Hepatocyte (in vitro differentiated cells): ENCODE data around the gene ARL16. TPM values are rescaled to one million over a fixed set of nuclear protein-coding genes. Genes with fewer than 3 reads are reported as not detected.

Experiments
- DNase-seq: peaks from one replicate; pipeline ENCODE4 v3.0.0-alpha.2; 2016; ENCODE audit warnings: low spot score
- H2AFZ ChIP-seq: fragments of 200-600 bp; sonication (generic); 2 replicates; pipeline ENCODE4 v1.6.0; 2016; ENCODE audit warnings: antibody characterized with exemption, mild to moderate bottlenecking
- H3K27ac ChIP-seq: fragments of 200-600 bp; sonication (generic); 2 replicates; pipeline ENCODE4 v1.5.1; 2016; ENCODE audit warnings: mild to moderate bottlenecking
- H3K27me3 ChIP-seq: fragments of 200-600 bp; sonication (generic); 2 replicates; pipeline ENCODE4 v1.6.1; 2016
- H3K36me3 ChIP-seq: fragments of 200-600 bp; sonication (generic); replicated peaks from 2 replicates; pipeline ENCODE4 v1.5.1; 2016; ENCODE audit warnings: low read depth; ENCODE audit not compliant: insufficient read depth
- H3K4me1 ChIP-seq: fragments of 200-600 bp; sonication (generic); 2 replicates; pipeline ENCODE4 v1.5.1; 2016; ENCODE audit warnings: mild to moderate bottlenecking, moderate library complexity; ENCODE audit not compliant: insufficient read depth
- H3K4me2 ChIP-seq: fragments of 200-600 bp; sonication (generic); 2 replicates; pipeline ENCODE4 v1.6.0; 2016
- H3K4me3 ChIP-seq: fragments of 200-600 bp; sonication (generic); 2 replicates; pipeline ENCODE4 v1.5.1; 2016; ENCODE audit warnings: mild to moderate bottlenecking
- H3K79me2 ChIP-seq: fragments of 200-600 bp; sonication (generic); 2 replicates; pipeline ENCODE4 v1.6.0; 2017; ENCODE audit warnings: mild to moderate bottlenecking
- H3K9me2 ChIP-seq: fragments of 200-600 bp; sonication (generic); replicated peaks from 2 replicates; pipeline ENCODE4 v1.6.0; 2017; ENCODE audit warnings: mild to moderate bottlenecking; ENCODE audit not compliant: insufficient read depth
- H3K9me3 ChIP-seq: fragments of 200-600 bp; sonication (generic); 2 replicates; pipeline ENCODE4 v1.5.1; 2016; ENCODE audit warnings: low read depth, mild to moderate bottlenecking
- H4K20me1 ChIP-seq: fragments of 200-600 bp; sonication (generic); 2 replicates; pipeline ENCODE4 v1.6.0; 2016; ENCODE audit warnings: mild to moderate bottlenecking; ENCODE audit not compliant: insufficient read depth, poor library complexity, severe bottlenecking
- EZH2 ChIP-seq: fragments of 200-600 bp; sonication (generic); IDR thresholded peaks from 2 replicates; pipeline ENCODE4 v1.6.1; 2016; ENCODE audit warnings: antibody characterized with exemption, mild to moderate bottlenecking, borderline replicate concordance
- EZH2phosphoT487 ChIP-seq: fragments of 200-600 bp; sonication (generic); IDR thresholded peaks from one replicate; pipeline ENCODE4 v1.6.1; 2018; ENCODE audit warnings: antibody characterized with exemption, mild to moderate bottlenecking, low read depth, moderate library complexity; ENCODE audit not compliant: unreplicated experiment, severe bottlenecking
- WGBS: methylation state at CpG from one replicate; pipeline ENCODE4 v1.1.6; 2016; ENCODE audit warnings: low lambda C conversion rate; ENCODE audit errors: missing lambda C conversion rate; 5-methylcytosine and 5-hydroxymethylcytosine counted together
- polyA plus RNA-seq: library from polyadenylated mRNA; unstranded; fragments of >200 nt; fragmentation: Nextera tagmentation; extraction: Ambion mirVana; gene quantifications from 2 replicates; pipeline ENCODE4 v1.2.1, GENCODE V29; 2016
- total RNA-seq: library from RNA; depleted of rRNA; stranded (reverse); fragments of >200 nt; gene quantifications from 2 replicates; pipeline ENCODE4 v1.2.3, GENCODE V29; 2014
- TF ChIP-seq, protein P1 (sequence below): fragments of 200-600 bp; sonication (generic); IDR thresholded peaks from 2 replicates; pipeline ENCODE4 v1.5.1; 2016; ENCODE audit warnings: antibody characterized with exemption, mild to moderate bottlenecking; ENCODE audit not compliant: poor library complexity

ARL16 gene
- total and polyA plus RNA-seq, 2 experiments from 2014 or later, result 38.8 to 70.6 TPM

DNA sequence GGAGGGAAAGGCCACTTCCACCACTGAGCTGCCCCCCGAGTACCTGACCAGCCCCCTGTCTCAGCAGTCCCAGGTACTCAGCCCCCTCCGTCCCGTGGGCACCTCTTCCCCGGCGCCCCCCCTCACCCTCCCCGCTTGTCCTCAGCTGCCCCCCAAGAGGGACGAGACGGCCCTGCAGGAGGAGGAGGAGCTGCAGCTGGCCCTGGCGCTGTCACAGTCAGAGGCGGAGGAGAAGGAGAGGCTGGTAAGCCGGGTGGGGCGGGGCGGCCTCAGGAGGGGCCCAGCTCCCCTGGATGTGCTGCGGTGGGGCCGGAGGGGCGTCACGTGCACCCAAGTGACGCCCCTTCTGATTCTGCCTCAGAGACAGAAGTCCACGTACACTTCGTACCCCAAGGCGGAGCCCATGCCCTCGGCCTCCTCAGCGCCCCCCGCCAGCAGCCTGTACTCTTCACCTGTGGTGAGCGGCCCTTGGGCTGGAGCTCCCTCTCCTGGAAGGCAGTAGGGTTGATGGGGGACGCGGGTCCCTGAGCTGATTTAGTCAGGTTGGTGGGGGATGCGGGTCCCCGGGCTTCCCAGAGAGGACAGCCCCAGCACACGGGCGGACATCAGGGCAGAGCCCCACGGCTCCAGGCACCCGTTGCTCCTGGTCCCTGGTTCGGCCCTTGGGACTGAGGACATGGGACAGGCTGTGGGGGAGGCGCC lies 10.1 kb upstream of the ARL16 start:
- H3K9me3 ChIP-seq, result no peaks in the 10 kb centered on the region
- H3K79me2 ChIP-seq, result peaks cover 21% of the 10 kb centered on the region
- no peak overlapping the region for H3K4me3 ChIP-seq
- no peaks in the 10 kb centered on the region for H3K27me3 ChIP-seq
- no peak overlapping the region for H2AFZ ChIP-seq
- peaks cover 3% of the 10 kb centered on the region for H4K20me1 ChIP-seq
- H3K36me3 ChIP-seq, result no peaks in the 10 kb centered on the region
- no peak overlapping the region for H3K4me2 ChIP-seq
- no peak overlapping the region for H3K27ac ChIP-seq
- H3K4me1 ChIP-seq, result no peaks in the 10 kb centered on the region
- DNase-seq, result no peak
- WGBS, result 93% methylated on average over 23 of the region's 35 CpGs
- H3K9me2 ChIP-seq, result no peaks in the 10 kb centered on the region
- TF ChIP-seq EZH2phosphoT487, result no peak
- TF ChIP-seq EZH2, result no peak

DNA sequence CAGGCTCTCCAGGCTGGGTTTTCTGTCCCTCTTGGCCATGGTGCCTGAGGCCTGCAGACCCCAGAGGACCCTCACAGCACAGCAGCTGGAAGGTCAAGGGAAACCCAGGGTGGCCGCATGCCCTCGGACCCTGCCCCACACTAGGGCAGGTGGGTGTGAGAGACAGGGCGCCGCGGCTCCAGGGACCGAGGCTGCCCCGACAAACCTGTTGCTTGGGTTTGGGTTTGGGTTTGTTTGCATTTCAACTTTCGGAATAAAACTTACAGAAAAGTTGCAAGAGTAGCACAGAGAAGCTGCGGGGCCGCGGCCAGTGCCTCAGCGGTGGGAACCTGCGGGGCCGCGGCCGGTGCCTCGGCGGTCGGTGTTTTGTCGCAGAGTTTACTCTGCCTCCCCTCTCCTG lies 8.0 kb upstream of the ARL16 start:
- no peak overlapping the region for H2AFZ ChIP-seq
- TF ChIP-seq, protein P1, sequence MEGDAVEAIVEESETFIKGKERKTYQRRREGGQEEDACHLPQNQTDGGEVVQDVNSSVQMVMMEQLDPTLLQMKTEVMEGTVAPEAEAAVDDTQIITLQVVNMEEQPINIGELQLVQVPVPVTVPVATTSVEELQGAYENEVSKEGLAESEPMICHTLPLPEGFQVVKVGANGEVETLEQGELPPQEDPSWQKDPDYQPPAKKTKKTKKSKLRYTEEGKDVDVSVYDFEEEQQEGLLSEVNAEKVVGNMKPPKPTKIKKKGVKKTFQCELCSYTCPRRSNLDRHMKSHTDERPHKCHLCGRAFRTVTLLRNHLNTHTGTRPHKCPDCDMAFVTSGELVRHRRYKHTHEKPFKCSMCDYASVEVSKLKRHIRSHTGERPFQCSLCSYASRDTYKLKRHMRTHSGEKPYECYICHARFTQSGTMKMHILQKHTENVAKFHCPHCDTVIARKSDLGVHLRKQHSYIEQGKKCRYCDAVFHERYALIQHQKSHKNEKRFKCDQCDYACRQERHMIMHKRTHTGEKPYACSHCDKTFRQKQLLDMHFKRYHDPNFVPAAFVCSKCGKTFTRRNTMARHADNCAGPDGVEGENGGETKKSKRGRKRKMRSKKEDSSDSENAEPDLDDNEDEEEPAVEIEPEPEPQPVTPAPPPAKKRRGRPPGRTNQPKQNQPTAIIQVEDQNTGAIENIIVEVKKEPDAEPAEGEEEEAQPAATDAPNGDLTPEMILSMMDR, result no peak
- TF ChIP-seq EZH2phosphoT487 (no peak), EZH2 (no peak)
- no peaks in the 10 kb centered on the region for H3K9me2 ChIP-seq
- no peak overlapping the region for H3K4me3 ChIP-seq
- H3K4me1 ChIP-seq, result no peaks in the 10 kb centered on the region
- DNase-seq, result no peak
- no peaks in the 10 kb centered on the region for H3K36me3 ChIP-seq
- peaks cover 3% of the 10 kb centered on the region for H4K20me1 ChIP-seq
- no peaks in the 10 kb centered on the region for H3K9me3 ChIP-seq
- H3K27me3 ChIP-seq, result no peaks in the 10 kb centered on the region
- no peak overlapping the region for H3K4me2 ChIP-seq
- H3K27ac ChIP-seq, result no peak overlapping the region
- peaks cover 17% of the 10 kb centered on the region for H3K79me2 ChIP-seq
- WGBS, result 99% methylated on average over 19 of the region's 20 CpGs

DNA sequence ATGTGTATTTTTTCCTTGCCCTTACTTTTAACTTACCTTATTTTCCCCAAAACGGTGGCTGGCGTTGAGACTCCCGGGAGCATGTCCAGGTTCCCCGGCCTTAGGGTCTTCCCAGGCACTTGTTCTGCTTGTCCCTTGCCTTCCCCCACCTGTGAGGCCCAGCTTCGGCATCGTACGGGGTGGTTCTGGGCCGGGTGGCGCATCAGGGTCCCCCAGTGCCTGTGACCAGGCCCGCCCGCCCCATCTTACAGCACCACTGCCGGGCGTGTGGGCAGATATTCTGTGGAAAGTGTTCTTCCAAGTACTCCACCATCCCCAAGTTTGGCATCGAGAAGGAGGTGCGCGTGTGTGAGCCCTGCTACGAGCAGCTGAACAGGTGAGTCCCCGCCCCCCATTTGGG lies 7.6 kb upstream of the ARL16 start:
- WGBS, result 95% methylated on average over 18 of the region's 18 CpGs
- TF ChIP-seq, protein P1, result no peak
- TF ChIP-seq EZH2 (no peak), EZH2phosphoT487 (no peak)
- no peaks in the 10 kb centered on the region for H3K4me1 ChIP-seq
- no peak overlapping the region for H3K4me2 ChIP-seq
- H4K20me1 ChIP-seq, result peaks cover 5% of the 10 kb centered on the region
- no peaks in the 10 kb centered on the region for H3K36me3 ChIP-seq
- no peaks in the 10 kb centered on the region for H3K9me3 ChIP-seq
- H3K79me2 ChIP-seq, result peaks cover 21% of the 10 kb centered on the region
- no peaks in the 10 kb centered on the region for H3K27me3 ChIP-seq
- no peak overlapping the region for H2AFZ ChIP-seq
- no peak overlapping the region for H3K4me3 ChIP-seq
- no peaks in the 10 kb centered on the region for H3K9me2 ChIP-seq
- H3K27ac ChIP-seq, result no peak overlapping the region
- DNase-seq, result no peak

DNA sequence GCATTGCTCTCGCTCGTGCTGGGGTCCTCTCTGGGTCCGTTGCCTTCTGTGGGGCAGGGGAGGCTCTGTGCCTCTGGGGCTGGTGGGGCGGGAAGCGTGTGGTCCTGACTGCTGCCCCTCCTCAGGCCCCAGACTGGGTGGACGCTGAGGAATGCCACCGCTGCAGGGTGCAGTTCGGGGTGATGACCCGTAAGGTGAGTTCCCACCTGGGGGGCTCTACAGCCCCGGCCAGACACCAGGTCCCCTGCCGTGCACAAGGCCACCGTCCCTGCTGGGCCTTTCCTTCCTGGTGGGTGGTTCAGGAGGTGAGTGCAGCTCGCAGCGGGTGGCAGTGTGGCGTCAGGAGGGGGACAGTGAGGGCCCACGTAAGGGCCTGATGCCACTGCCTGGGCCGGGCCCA lies 7.0 kb upstream of the ARL16 start:
- Histone ChIP-seq H3K9me2 (no peaks in the 10 kb centered on the region), H3K9me3 (no peaks in the 10 kb centered on the region), H3K4me1 (no peaks in the 10 kb centered on the region), H2AFZ (no peak overlapping the region), H3K79me2 (peaks cover 28% of the 10 kb centered on the region), H3K4me3 (no peak overlapping the region), H3K36me3 (no peaks in the 10 kb centered on the region), H3K27me3 (no peaks in the 10 kb centered on the region), H3K4me2 (no peak overlapping the region), H4K20me1 (peaks cover 6% of the 10 kb centered on the region), H3K27ac (no peak overlapping the region)
- no peak for TF ChIP-seq EZH2
- TF ChIP-seq, protein P1, result no peak
- TF ChIP-seq EZH2phosphoT487, result no peak
- DNase-seq, result no peak
- 94% methylated on average over 15 of the region's 17 CpGs for WGBS
